Measurements from ENCODE around the gene LPCAT1.

DNA sequence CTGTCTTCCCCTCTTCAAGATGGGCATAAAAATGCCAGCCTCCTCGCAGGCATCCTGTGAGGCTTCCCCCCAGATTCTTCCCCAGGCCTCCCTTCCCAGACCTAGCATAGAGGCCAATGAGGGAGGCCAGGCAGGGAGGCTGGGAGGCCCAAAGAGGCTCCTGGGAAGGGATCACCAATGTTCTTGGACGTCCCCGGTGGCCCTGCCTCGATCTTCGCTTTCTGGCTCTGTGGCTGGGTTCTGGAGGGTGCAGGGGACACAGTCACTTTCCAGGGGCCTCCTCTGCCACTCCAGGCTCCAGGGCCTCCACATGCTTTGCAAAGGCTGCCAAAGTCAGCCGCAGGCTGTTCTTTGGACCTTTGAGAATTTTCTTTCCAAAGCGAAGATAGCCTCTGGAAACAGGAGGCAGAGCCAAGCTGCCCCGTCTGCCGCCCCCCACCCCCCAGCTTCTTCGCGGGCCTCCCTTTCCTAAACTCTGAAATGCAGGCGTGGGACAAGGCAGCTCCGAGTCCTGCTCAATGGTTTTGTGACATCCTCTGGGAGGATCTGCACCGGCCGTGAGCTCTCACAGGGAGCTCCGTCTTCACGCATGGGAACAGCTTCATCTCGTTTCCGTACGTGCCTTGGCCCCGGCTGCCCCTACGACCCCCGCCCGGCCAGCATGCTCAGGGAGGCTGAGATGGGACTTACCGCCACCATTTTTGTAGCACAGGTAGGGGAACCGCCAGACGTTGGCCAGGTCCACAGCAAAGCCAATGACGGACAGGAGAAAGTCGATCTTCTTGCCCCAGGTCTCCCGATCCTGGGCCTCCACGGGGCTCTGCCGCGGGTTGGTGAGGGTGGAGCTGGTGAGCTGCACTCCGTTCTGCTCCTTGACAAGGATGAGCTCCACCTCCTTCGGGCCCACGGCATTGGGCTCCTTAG, 81.3 kb downstream of the LPCAT1 start:
- TF ChIP-seq ZNF274 (IDR thresholded peaks at IDR 0.05; ENCODE audit: low read depth, low read length) (no peak), SUZ12 (IDR thresholded peaks at IDR 0.05; ENCODE audit: extremely low read depth, insufficient read depth, insufficient read length) (no peak)
